ENCODE data around the gene PIEZO2.

GRCh38 chr18:11146238-11146946, 3.0 kb downstream of the PIEZO2 start:
- TF ChIP-seq EZH2 (IDR thresholded peaks at IDR 0.05; ENCODE audit: low read length) (no peak), CTCF (optimal IDR thresholded peaks at IDR 0.05 in 1 of 3, IDR thresholded peaks at IDR 0.05 in 1 of 3, conservative IDR thresholded peaks at IDR 0.05 in 1 of 3; ENCODE audit: extremely low read depth in 1 of 3, insufficient read depth in 2 of 3, low read length in 3 of 3) (no peak)

Measured in keratinocyte (primary cell).